Gastrocnemius medialis (tissue), 4 donors: ENCODE data around the gene ACVR1C. TPM values are rescaled to one million over a fixed set of nuclear protein-coding genes. Genes with fewer than 3 reads are reported as not detected.

Experiments used
- ATAC-seq, 2 donors: fragments of 150-250 bp; one replicate each; pipeline ENCODE4 v1.9.1; 2016
- DNase-seq, 2 donors: peaks; one replicate each; pipeline ENCODE4 v3.0.0-alpha.2; 2019
- H3K27ac ChIP-seq, 4 donors: fragments of 200-600 bp; sonication (generic); 1 replicate in 1 of 4; 2 replicates in 3 of 4; pipeline ENCODE4 v1.5.1; 2016 to 2018; ENCODE audit warnings: mild to moderate bottlenecking in 2 of 4, moderate library complexity in 1 of 4
- H3K27me3 ChIP-seq, 3 donors: fragments of 200-600 bp; sonication (generic) in 2 of 3; 1 replicate in 1 of 3; 2 replicates in 2 of 3; pipeline versions ENCODE4 v1.5.1 to v1.6.0; 2016 to 2019; ENCODE audit warnings: mild to moderate bottlenecking in 1 of 3, moderate library complexity in 1 of 3
- H3K36me3 ChIP-seq, 2 donors: fragments of 200-600 bp; sonication (generic) in 1 of 2; one replicate each; pipeline ENCODE4 v1.5.1; 2017 to 2018
- H3K4me1 ChIP-seq, 2 donors: fragments of 200-600 bp; sonication (generic) in 1 of 2; one replicate each; pipeline ENCODE4 v1.5.1; 2016 to 2017; ENCODE audit warnings: mild to moderate bottlenecking in 2 of 2
- H3K4me3 ChIP-seq, 4 donors: fragments of 200-600 bp; sonication (generic) in 3 of 4; 1 replicate in 1 of 4; 2 replicates in 3 of 4; pipeline ENCODE4 v1.5.1; 2016 to 2019; ENCODE audit warnings: mild to moderate bottlenecking in 2 of 4
- H3K9me3 ChIP-seq, 3 donors: fragments of 200-600 bp; sonication (generic) in 2 of 3; 1 replicate in 1 of 3; 2 replicates in 2 of 3; pipeline ENCODE4 v1.5.1; 2016 to 2019
- POLR2A ChIP-seq, 2 donors: fragments of 450-650 bp; IDR thresholded peaks; one replicate each; pipeline ENCODE4 v1.6.1; 2017; ENCODE audit warnings: antibody characterized with exemption in 2 of 2, mild to moderate bottlenecking in 2 of 2, moderate library complexity in 2 of 2
- in situ Hi-C, 4 donors: fragments of 200-750 bp; cut with MboI; loops; one replicate each; pipeline versions ENCODE4 v1.15.0 to v1.8.0; 2017; ENCODE audit warnings: low sequenced_read_pairs in 4 of 4
- intact Hi-C: fragments of 100-400 bp; cut with DNase I; formaldehyde crosslinking; loops from one replicate; pipeline ENCODE4 v1.15.1; 2023; ENCODE audit warnings: low total_unique reads
- total RNA-seq, 4 donors: library from RNA; depleted of rRNA; stranded (reverse); fragments of >200 nt; gene quantifications; one replicate each; pipeline versions ENCODE4 v1.1.0 to v1.2.3, GENCODE V29; 2016
- TF ChIP-seq, protein P1 (sequence below), 5 experiments: fragments of 450-650 bp in 3 of 5; fragments of 200-600 bp in 2 of 5; sonication (generic) in 2 of 5; IDR thresholded peaks in 4 of 5; conservative IDR thresholded peaks in 1 of 5; 1 replicate in 4 of 5; 2 replicates in 1 of 5; pipeline ENCODE4 v1.5.1; 2016 to 2019; ENCODE audit warnings: antibody characterized with exemption in 5 of 5, mild to moderate bottlenecking in 3 of 5, moderate library complexity in 3 of 5

Gene ACVR1C
- total RNA-seq, 4 donors from 2014 or later: 0.46 to 2.1 (median 0.90) TPM

DNA sequence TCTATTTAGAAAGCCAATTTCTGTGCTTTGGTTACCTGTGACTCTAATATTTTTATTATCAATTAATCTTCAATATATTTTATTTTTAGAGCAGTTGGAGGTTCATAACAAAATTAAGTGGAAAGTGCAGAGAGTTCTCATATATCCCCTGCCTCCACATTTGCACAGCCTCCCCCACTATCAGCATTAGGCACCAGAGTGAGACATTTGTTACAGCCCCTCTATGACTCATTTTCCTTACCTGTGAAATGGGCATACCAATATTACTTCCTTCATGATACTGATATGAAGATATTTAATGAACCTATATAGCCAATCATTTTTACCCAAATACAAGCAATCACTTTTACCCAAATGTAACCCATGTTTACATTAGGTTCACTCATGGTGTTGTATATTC lies 150.7 kb downstream of the ACVR1C start:
- Histone ChIP-seq H3K27me3 (no peaks in the 10 kb centered on the region), H3K9me3 (no peaks in the 10 kb centered on the region), H3K4me3 (no peak overlapping the region), H3K27ac (no peak overlapping the region), H3K36me3 (no peaks in the 10 kb centered on the region), H3K4me1 (peaks cover 9 to 16% of the 10 kb centered on the region in 2 donors)
- intact Hi-C loops: no loop called here
- no peak for ATAC-seq
- DNase-seq: no peak
- in situ Hi-C loops: loop anchor here in 1 of 4 donors (25.0 kb wide), 1 partner anchor 284 kb away; no protein-coding TSS in a partner anchor
- TF ChIP-seq, protein P1, sequence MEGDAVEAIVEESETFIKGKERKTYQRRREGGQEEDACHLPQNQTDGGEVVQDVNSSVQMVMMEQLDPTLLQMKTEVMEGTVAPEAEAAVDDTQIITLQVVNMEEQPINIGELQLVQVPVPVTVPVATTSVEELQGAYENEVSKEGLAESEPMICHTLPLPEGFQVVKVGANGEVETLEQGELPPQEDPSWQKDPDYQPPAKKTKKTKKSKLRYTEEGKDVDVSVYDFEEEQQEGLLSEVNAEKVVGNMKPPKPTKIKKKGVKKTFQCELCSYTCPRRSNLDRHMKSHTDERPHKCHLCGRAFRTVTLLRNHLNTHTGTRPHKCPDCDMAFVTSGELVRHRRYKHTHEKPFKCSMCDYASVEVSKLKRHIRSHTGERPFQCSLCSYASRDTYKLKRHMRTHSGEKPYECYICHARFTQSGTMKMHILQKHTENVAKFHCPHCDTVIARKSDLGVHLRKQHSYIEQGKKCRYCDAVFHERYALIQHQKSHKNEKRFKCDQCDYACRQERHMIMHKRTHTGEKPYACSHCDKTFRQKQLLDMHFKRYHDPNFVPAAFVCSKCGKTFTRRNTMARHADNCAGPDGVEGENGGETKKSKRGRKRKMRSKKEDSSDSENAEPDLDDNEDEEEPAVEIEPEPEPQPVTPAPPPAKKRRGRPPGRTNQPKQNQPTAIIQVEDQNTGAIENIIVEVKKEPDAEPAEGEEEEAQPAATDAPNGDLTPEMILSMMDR (IDR thresholded peaks at IDR 0.05 in 4 of 5, conservative IDR thresholded peaks at IDR 0.05 in 1 of 5): no peak
- no peak for TF ChIP-seq POLR2A (IDR thresholded peaks at IDR 0.05)

DNA sequence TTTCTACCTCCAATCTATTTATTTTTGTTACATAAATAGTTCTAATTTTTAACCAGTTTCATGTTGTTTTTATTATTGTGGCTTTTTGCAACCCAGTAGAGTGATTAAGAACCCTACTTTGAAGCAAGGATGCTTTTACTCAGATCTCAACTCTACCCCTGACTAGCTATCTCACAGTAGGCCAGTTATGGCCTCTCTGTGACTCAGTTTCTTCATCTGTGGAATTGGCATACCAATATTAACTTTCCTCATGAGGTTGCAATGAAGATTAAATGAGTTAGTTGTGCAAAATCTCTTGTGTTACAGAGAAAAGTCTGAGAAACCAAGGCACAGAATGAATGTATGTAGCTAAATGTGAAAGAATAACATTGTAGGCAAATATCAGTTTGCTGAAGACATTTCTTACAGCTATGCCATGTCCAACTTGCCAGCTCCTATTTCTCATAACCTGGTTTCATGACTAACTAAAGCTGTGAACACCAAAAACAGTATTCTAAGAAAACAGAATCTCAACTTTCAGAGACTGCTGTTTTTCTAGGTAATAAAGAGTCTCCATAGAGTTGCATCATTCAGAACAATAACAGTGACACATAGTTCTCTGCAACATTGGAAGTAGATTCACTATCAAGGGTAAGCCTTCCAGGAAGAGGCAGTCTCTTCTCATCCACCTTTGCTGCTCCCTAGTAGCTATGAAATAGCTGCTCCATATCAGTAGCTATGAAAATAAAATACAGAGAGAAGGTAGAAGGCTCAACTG lies 151.5 kb downstream of the ACVR1C start:
- no peak for ATAC-seq
- DNase-seq: no peak
- H3K36me3 ChIP-seq: no peaks in the 10 kb centered on the region
- in situ Hi-C loops: loop anchor here in 1 of 4 donors (25.0 kb wide), 1 partner anchor 285 kb away; no protein-coding TSS in a partner anchor
- TF ChIP-seq, protein P1 (IDR thresholded peaks at IDR 0.05 in 4 of 5, conservative IDR thresholded peaks at IDR 0.05 in 1 of 5): no peak
- TF ChIP-seq POLR2A (IDR thresholded peaks at IDR 0.05): no peak
- H3K4me3 ChIP-seq: no peak overlapping the region
- peaks cover 9 to 16% of the 10 kb centered on the region in 2 donors for H3K4me1 ChIP-seq
- H3K9me3 ChIP-seq: no peaks in the 10 kb centered on the region
- no peak overlapping the region for H3K27ac ChIP-seq
- intact Hi-C loops: no loop called here
- no peaks in the 10 kb centered on the region for H3K27me3 ChIP-seq

Other genes starting within 250 kb of the ACVR1C start
- 1 to 10 TPM in 3 of 4 donors, under 1 TPM in 1; 0.19 to 1.9 (median 1.6) TPM for gene CYTIP, start 184.8 kb downstream of the ACVR1C start, total RNA-seq
- 10 to 100 TPM; 10.8 to 18.4 (median 12.2) TPM for gene ACVR1, start 247.5 kb upstream of the ACVR1C start, total RNA-seq